Stimulated activated naive CD8-positive, alpha-beta T cell treated with anti-CD3 and anti-CD28 coated beads, Interleukin-15, amount 100 ng/mL, for 72 hours (primary cell): ENCODE data around the gene HACE1.
A peak's percentile ranks its signal among the peaks of the same experiment; 100 is the strongest.
"Not testable (repeated sequence)": the region's sequence is repeated elsewhere in the genome, so short reads cannot be mapped to it uniquely, and the experiment has no call there.

Experiments
- ATAC-seq: fragments of 150-1000 bp; cut with Tn5 transposase; 2 replicates; pipeline ENCODE4 v1.10.0; 2021; ENCODE audit warnings: mild to moderate bottlenecking, moderate library complexity
- DNase-seq, 2 donors: peaks; one replicate each; pipeline ENCODE4 v3.0.0; 2021 to 2022
- H3K27ac Mint-ChIP-seq, 2 donors: one replicate each; pipeline ENCODE4 v1.8.0; 2022; ENCODE audit warnings: mild to moderate bottlenecking in 2 of 2, mixed read lengths in 2 of 2, moderate library complexity in 2 of 2
- H3K27me3 Mint-ChIP-seq: one replicate; pipeline ENCODE4 v1.8.0; 2022; ENCODE audit warnings: mixed read lengths
- H3K4me1 Mint-ChIP-seq: one replicate; pipeline ENCODE4 v1.8.0; 2022; ENCODE audit warnings: mild to moderate bottlenecking, mixed read lengths
- H3K4me3 Mint-ChIP-seq, 2 donors: one replicate each; pipeline ENCODE4 v1.8.0; 2022; ENCODE audit warnings: mild to moderate bottlenecking in 2 of 2, mixed read lengths in 2 of 2, moderate library complexity in 1 of 2
- H3K9me3 Mint-ChIP-seq, 2 donors: one replicate each; pipeline ENCODE4 v1.8.0; 2022; ENCODE audit warnings: mixed read lengths in 2 of 2

The HACE1 gene

GRCh38 chr6:104855507-104855906, 4.2 kb downstream of the HACE1 start:
- DNase-seq (no peak), ATAC-seq (no peak)
- Mint-ChIP-seq H3K27me3 (no peaks in the 10 kb centered on the region), H3K27ac (no peak overlapping the region), H3K4me1 (peaks cover 18% of the 10 kb centered on the region), H3K4me3 (no peak overlapping the region), H3K9me3 (no peaks in the 10 kb centered on the region)

DNA sequence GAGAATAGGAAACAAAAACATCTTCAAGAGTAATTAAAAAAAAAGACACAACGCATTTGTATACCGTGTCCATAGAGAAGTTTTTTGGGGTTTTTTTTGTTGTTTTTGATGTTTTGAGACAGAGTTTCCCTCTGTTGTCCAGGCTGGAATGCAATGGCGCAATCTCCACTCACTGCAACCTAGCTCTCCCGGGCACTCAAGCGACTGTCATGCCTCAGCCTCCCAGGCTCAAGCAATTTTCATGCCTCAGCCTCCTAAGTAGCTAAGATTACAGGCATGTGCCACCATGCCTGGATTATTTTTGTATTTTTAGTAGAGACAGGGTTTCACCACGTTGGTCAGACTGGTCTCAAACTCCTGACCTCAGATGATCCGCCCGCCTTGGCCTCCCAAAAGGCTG, 12.0 kb downstream of the HACE1 start:
- H3K27ac Mint-ChIP-seq, H3K4me3 Mint-ChIP-seq, H3K27me3 Mint-ChIP-seq, H3K4me1 Mint-ChIP-seq, DNase-seq, H3K9me3 Mint-ChIP-seq, ATAC-seq: not testable (repeated sequence)

DNA sequence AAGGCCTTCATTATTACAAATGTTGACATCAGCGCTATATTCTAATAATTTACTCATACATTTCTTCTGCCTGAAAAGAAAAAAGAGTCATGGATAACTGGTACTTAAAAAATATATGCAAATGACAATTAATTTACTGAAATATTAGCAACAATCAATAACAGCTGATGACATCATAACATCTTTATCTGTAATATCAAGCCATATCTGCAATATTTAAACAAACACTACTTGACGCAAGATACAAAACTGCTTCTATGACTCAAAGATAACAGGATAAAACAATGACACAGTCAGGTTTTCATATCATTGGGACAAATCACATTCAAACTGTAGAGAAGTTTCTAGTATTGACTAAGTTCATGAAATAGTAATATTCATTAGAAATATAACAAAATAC, 16.5 kb downstream of the HACE1 start:
- H3K4me1 Mint-ChIP-seq = no peaks in the 10 kb centered on the region
- H3K4me3 Mint-ChIP-seq = no peak overlapping the region
- no peak for ATAC-seq
- DNase-seq = no peak
- H3K27me3 Mint-ChIP-seq = no peaks in the 10 kb centered on the region
- H3K9me3 Mint-ChIP-seq = no peaks in the 10 kb centered on the region
- no peak overlapping the region for H3K27ac Mint-ChIP-seq

DNA sequence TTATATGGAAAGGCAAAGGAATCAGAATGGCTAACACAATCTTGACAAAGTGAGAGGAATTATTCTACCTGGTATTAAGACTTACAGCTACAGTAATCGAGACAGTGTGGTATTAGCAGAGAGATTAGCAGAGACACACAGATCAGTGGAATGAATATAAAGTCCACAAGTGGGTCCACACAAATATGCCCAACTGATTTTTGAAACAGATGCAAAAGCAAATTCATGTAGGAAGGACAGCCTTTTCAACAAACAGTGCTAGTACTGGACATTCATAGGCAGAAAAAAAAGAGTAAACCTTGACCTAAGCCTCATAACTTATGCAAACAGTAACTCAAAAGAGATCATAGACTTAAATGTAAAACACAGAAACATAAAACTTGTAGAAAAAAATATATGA, 22.6 kb downstream of the HACE1 start:
- Mint-ChIP-seq H3K4me3 (no peak overlapping the region), H3K9me3 (no peaks in the 10 kb centered on the region), H3K4me1 (no peaks in the 10 kb centered on the region), H3K27ac (no peak overlapping the region), H3K27me3 (no peaks in the 10 kb centered on the region)
- ATAC-seq (no peak), DNase-seq (no peak)

- not testable (repeated sequence) for H3K4me3 Mint-ChIP-seq, H3K27me3 Mint-ChIP-seq, H3K27ac Mint-ChIP-seq, ATAC-seq, H3K9me3 Mint-ChIP-seq, H3K4me1 Mint-ChIP-seq, DNase-seq
These were observed 23.2 kb downstream of the HACE1 start for GRCh38 chr6:104836479-104837020.

- H3K27me3 Mint-ChIP-seq = no peaks in the 10 kb centered on the region
- no peak overlapping the region for H3K4me3 Mint-ChIP-seq
- H3K4me1 Mint-ChIP-seq = no peaks in the 10 kb centered on the region
- DNase-seq (no peak), ATAC-seq (no peak)
- no peaks in the 10 kb centered on the region for H3K9me3 Mint-ChIP-seq
- no peak overlapping the region for H3K27ac Mint-ChIP-seq
These were observed 23.9 kb downstream of the HACE1 start for GRCh38 chr6:104835782-104836181.

DNA sequence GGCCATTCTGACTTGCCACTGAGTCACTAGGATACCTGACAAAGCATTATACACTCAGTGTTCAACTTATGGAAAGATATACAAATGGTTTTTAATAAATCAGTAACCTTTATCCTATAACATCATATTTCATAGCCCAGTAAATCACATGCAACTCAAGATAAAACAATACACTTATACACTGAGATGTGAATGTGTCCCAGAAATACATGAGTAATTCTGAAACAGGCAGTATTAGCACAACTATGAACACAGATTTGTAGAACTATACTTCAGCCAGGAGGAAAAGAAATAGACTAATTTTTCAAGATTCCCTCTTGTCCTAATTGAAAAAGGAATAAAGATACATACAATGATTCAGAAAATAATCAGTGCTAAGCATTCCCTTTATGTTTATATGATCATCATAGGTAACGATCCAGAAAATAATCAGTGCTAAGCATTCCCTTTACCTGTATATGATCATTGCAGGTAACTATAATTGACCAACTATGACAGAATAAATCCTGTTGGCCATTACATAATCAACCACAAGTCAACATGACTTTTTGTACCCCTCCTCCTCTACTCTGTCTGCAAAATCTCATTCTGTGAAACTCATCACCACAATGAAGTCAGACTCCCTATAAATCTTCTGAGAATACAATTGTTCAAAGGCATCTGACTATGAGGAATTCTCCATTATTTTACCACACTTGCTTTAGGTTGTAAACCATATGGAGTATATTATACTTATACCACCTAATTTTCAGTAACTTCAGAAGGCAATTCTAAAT, 30.3 kb downstream of the HACE1 start:
- no peak overlapping the region for H3K4me3 Mint-ChIP-seq
- ATAC-seq = no peak
- no peak overlapping the region for H3K27ac Mint-ChIP-seq
- peaks cover 0 to 6% of the 10 kb centered on the region in 2 donors for H3K9me3 Mint-ChIP-seq
- H3K4me1 Mint-ChIP-seq = no peaks in the 10 kb centered on the region
- H3K27me3 Mint-ChIP-seq = no peaks in the 10 kb centered on the region
- no peak for DNase-seq

DNA sequence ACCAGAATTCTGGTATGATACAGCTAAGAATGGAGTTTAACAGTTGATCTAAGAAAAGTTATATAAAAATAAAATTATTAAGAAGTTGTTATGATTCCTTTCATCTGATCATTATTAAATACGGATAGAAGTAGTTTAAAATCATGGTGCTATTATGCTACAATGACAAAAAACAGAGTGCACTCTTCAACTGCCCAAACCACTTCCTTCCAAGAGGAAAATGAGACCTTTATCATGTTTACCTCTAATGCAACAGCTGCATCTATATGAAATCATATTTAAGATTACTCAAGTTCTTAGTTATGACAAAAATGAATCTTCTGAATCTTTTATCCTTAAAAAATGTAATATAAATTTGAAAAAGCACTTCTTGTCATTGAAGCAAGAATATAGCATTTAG, 31.2 kb downstream of the HACE1 start:
- no peak for ATAC-seq
- Mint-ChIP-seq H3K4me3 (no peak overlapping the region), H3K27ac (no peak overlapping the region), H3K9me3 (peaks cover 0 to 6% of the 10 kb centered on the region in 2 donors), H3K4me1 (no peaks in the 10 kb centered on the region), H3K27me3 (no peaks in the 10 kb centered on the region)
- no peak for DNase-seq

DNA sequence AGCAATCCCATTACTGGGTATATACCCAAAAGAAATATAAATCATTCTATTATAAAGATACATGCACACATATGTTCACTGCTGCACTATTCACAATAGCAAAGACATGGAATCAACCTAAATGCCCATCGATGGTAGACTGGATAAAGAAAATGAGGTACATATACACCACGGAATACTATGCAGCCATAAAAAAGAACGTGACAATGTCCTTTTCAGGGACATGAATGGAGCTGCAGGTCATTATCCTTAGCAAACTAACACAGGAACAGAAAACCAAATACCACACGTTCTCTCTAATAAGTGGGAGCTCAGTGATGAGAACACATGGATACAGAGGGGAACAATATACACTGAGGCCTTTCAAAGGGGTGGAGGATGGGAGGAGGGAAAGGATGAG, 38.9 kb downstream of the HACE1 start:
- not testable (repeated sequence) for ATAC-seq, H3K4me1 Mint-ChIP-seq, H3K27me3 Mint-ChIP-seq, H3K9me3 Mint-ChIP-seq, H3K27ac Mint-ChIP-seq, H3K4me3 Mint-ChIP-seq, DNase-seq

GRCh38 chr6:104816125-104816524, 43.6 kb downstream of the HACE1 start:
- Mint-ChIP-seq H3K4me1 (peaks cover 17% of the 10 kb centered on the region), H3K27me3 (no peaks in the 10 kb centered on the region), H3K9me3 (peaks cover 0 to 8% of the 10 kb centered on the region in 2 donors), H3K4me3 (no peak overlapping the region), H3K27ac (no peak overlapping the region)
- ATAC-seq (no peak), DNase-seq (no peak)

GRCh38 chr6:104814743-104815142, 45.0 kb downstream of the HACE1 start:
- no peak overlapping the region for H3K27ac Mint-ChIP-seq
- ATAC-seq = no peak
- H3K4me3 Mint-ChIP-seq = no peak overlapping the region
- peaks cover 17% of the 10 kb centered on the region for H3K4me1 Mint-ChIP-seq
- DNase-seq = no peak
- peaks cover 0 to 8% of the 10 kb centered on the region in 2 donors for H3K9me3 Mint-ChIP-seq
- no peaks in the 10 kb centered on the region for H3K27me3 Mint-ChIP-seq

GRCh38 chr6:104813552-104813951, 46.2 kb downstream of the HACE1 start:
- Mint-ChIP-seq H3K27ac (no peak overlapping the region), H3K27me3 (no peaks in the 10 kb centered on the region), H3K4me1 (peaks cover 17% of the 10 kb centered on the region), H3K4me3 (no peak overlapping the region), H3K9me3 (peaks cover 0 to 8% of the 10 kb centered on the region in 2 donors)
- DNase-seq (no peak), ATAC-seq (no peak)

DNA sequence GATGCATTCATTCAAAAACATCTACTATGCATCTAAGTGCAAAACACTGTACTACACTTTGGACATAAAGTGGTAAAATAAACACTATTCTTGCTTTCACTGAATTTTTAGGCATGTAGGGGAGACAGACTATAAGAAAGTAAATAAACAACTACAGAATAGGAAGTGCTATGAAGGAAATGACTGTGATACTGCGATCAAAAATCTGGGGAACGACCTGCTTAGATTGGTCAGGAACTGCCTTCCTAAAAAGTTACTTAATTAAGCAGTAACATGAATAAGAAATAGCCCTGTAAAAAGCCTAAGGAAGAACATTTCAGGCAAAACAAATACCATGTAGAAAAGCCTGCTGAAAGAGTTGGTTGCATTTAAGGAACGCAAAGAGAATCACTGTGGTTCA, 50.6 kb downstream of the HACE1 start:
- ATAC-seq (no peak), DNase-seq (no peak)
- H3K9me3 Mint-ChIP-seq = peaks cover 4 to 11% of the 10 kb centered on the region in 2 donors
- peak overlapping the region in 1 of 2 donors; percentile 44 for H3K27ac Mint-ChIP-seq
- H3K27me3 Mint-ChIP-seq = no peaks in the 10 kb centered on the region
- H3K4me1 Mint-ChIP-seq = peaks cover 8% of the 10 kb centered on the region
- no peak overlapping the region for H3K4me3 Mint-ChIP-seq

DNA sequence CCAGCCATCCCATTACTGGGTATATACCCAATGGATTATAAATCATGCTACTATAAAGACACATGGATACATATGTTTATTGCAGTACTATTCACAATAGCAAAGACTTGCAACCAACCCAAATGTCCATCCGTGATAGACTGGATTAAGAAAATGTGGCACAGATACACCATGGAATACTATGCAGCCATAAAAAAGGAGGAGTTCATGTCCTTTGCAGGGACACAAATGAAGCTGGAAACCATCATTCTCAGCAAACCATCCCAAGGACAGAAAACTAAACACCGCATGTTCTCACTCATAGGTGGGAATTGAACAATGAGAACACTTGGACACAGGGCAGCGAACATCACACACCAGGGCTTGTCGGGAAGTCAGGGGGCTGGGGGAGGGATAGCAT, 54.4 kb downstream of the HACE1 start:
- ATAC-seq, H3K27ac Mint-ChIP-seq: not testable (repeated sequence)
- peaks cover 20 to 38% of the 10 kb centered on the region in 2 donors for H3K9me3 Mint-ChIP-seq

GRCh38 chr6:104799134-104799657, 60.5 kb downstream of the HACE1 start:
- Mint-ChIP-seq H3K9me3 (peaks cover 16 to 27% of the 10 kb centered on the region in 2 donors), H3K4me3 (no peak overlapping the region), H3K27me3 (no peaks in the 10 kb centered on the region), H3K4me1 (no peaks in the 10 kb centered on the region), H3K27ac (no peak overlapping the region)
- no peak for ATAC-seq
- DNase-seq = no peak

More for the DNA sequence above, 54.4 kb downstream of the HACE1 start:
- not testable (repeated sequence) for H3K27me3 Mint-ChIP-seq, H3K4me1 Mint-ChIP-seq, DNase-seq, H3K4me3 Mint-ChIP-seq

DNA sequence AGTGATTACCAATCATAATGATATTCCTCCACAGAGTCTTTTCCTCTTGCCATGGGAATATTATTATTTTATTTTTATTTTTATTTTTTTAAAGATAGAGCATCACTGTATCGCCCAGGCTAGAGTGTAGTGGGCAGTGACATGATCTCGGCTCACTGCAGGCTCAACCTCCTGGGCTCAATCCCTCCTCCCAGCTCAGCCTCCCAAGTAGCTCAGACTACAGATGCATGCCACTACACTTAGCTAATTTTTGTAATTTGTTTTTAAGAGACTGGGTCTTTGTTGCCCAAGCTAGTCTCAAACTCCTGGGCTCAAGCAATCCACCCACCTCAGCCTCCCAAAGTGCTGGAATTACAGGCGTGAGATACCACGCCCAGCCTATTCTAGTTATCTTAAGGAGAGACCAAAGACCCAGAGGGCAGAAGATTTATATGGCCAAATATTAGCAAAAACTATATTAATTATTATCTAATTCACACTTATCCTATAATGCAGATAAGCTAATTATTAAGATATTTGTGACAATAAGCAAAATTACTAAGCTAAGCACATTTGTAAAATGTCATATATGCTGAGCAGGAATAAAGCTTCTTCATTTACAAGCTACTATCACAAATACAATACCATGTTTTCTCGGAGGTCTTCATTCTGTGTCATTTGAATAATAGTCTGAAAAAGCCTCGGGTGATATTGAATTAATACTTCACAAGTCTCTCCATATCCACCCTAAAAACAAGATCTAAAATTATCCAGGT, 63.5 kb downstream of the HACE1 start:
- Mint-ChIP-seq H3K27me3 (no peaks in the 10 kb centered on the region), H3K27ac (no peak overlapping the region), H3K4me3 (no peak overlapping the region), H3K9me3 (peaks cover 5 to 8% of the 10 kb centered on the region in 2 donors), H3K4me1 (no peaks in the 10 kb centered on the region)
- ATAC-seq (no peak), DNase-seq (no peak)
